GM19239 (cell line): ENCODE measurements around the gene POC1A.

ENCODE experiments used
- DNase-seq: peaks from one replicate; pipeline ENCODE4 v3.0.0; 2011; ENCODE audit warnings: low spot score; ENCODE audit not compliant: insufficient read length
- FAIRE-seq: peaks from 2 replicates; lab custom pipeline; 2011; peaks lifted over from hg19 to GRCh38; lab: Jason Lieb, UNC

The POC1A gene

GRCh38 chr3:52072020-52072419 lies 82.2 kb downstream of the POC1A start:
- FAIRE-seq: no peak
- no peak for DNase-seq

DNA sequence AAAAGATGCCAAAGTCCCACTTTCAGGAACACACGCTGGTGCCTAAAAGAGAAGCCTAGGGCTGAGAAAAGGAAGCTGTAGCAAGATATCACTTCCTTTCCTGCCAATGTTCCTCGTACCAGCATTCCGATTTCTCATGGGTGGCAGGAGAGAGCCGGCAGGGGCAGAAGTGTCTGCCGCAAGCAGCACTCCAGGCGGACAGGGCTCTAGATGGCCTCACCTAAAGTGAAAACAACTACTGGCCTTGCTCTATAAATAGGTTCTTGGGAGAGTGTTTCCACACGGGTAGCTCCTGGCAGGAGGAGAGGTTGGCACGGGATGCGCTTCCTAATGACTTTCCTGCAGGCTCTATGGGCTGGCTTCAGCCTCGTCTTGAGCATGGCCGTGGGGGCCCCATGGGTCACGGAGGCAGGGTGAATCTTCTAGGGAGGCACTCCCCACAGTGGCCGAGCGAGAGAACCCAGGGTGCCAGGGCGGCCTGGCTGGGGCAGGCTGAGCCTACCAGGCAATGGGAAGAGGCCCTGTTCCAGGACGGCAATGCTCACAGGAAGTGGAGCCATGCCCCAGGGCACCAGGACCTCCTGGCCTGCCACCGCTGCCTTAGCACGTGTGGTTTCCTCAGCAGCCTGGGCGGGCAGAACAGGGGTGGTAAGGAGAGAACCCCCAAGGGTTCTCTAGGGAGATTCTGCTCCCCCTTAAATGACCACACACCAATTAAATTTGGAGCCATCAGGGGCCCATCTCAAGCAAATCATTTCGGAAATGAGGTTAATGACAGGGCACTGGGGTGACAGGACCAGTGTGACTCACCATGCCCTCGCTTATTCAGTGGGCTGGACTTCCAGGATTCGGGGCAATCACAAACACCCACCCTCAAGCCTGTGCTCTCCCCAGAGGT lies 83.2 kb downstream of the POC1A start:
- DNase-seq (no peak), FAIRE-seq (no peak)

GRCh38 chr3:52069855-52070254 lies 84.4 kb downstream of the POC1A start:
- no peak for DNase-seq
- no peak for FAIRE-seq

DNA sequence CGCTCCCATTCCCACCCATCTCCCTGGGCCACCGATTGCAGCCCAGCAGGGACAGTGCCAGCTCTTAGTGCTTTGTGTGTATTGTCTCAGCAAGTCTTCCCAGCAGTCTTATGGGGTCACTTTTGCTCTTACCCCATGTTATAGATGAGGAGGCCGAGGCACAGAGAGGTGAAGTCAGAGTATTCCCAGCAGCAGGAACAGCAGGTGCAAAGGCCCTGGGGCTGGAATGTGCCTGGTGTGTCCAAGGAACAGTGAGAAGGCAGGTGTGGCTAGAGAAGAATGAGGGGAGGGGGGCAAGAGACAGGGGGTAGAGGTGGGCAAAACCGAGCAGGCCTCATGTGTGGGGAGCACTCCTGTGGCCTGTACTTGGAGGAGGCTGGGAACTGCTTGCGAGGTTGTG lies 85.1 kb downstream of the POC1A start:
- DNase-seq (no peak), FAIRE-seq (no peak)

GRCh38 chr3:52068730-52069129 lies 85.5 kb downstream of the POC1A start:
- FAIRE-seq: no peak
- DNase-seq: no peak

DNA sequence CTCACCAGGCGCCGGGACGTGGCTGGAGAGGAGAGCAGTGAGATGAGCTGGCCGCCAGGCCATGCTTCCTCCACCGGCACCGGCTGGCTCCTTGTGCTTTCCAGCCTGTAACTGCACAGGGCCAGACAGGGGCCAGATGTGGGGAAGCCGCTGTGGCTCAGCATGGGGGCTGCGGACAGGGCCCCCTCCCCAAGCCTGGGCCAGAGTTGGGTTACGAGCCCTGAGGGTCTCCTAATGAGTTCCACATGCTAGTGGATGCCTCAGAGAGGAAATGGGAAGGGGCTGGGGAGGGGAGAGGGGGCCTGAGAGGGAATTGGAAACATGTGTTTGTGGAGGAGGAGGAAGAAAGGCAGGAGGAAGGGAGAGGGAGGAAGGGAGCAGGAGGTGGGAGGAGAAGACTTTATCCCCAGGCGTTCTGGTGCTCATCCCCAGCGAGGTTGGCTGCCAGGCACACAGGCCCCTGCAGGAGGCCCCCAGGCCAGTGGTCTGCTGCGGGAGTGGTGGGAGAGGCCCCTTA lies 86.1 kb downstream of the POC1A start:
- no peak for FAIRE-seq

DNA sequence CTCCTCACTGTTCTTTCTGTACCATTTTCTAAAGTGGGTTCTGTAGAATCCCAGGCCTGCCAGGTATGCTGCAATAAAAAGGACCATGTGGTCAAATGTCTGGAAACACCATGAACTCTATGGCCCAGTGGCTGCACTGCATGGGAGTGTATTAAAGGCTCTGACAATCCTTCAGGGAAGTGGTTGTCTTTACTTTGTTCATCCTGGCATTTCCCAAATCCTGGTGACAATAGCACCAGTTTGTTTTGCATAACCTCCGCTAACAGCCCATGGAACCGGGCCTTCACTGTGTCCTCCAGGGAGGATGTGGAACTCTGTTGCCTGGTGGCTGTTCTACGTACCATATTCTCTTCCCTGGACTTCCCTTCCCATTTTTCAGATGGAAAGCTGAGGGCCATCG lies 86.7 kb downstream of the POC1A start:
- DNase-seq (no peak), FAIRE-seq (no peak)

More for the DNA sequence above, 86.1 kb downstream of the POC1A start:
- DNase-seq: no peak

DNA sequence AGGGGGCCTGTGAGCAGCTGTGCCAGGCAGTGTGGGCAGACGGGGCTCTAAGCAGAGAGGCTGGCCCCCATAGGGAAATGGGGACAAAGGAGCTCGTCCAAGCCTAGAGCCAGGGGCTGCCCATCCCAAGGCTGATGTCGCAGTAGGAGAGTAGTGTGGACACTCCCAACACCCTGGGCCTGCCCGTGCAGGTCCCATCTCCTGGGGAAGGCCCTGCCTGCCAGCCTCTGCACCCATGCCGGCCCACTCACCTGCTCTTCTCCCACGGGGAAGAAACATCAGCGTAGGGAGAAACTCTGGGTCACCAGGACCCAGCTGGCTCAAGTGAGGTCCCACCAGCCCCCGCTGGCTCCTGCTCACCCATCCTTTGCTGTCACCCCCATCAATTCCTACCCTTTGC lies 87.2 kb downstream of the POC1A start:
- FAIRE-seq: no peak
- no peak for DNase-seq

DNA sequence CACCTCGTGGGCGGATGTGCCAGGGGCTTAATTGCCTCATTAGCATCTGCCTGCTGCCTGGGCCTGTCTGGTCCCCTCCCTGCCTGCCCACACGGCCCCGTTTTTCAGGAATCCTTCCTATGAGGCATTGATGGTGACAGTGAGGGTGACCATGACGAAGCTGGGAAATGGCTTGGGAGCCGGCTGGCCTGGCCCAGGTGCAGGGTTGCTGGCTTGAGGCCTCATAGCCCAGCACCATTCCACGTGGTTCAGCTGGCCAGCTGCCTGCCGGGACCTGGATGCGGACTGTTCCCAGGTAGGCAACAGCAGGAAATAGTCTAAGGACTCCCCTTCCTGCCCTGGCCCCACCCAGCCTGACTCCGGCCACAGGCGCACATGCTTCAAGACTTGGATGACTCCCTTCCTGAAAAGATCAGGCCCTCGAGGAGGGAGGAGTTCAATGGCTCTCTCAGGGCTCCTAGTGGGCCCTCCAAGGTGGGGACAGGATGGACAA lies 88.9 kb downstream of the POC1A start:
- FAIRE-seq: no peak

DNA sequence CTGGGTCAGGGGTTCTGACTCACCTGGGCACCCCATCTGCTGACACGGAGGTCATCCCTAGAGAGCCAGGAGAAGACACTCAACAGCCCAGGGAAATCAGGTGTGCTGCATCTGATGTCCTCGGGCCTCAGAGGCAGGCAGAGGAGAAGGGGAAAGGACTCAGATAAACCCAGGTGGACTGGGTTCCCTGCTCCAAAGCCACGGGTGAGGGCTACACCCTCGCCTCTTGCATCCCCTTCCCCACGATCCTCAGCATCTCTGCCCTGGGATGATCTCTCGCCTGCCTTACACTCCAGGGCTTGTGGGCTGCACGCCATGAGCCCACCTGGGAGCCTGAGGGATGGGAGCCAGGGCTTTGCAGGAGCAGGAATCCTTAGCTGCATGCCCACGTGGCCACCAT lies 89.7 kb downstream of the POC1A start:
- FAIRE-seq (no peak), DNase-seq (no peak)

More for the DNA sequence above, 88.9 kb downstream of the POC1A start:
- DNase-seq: no peak

DNA sequence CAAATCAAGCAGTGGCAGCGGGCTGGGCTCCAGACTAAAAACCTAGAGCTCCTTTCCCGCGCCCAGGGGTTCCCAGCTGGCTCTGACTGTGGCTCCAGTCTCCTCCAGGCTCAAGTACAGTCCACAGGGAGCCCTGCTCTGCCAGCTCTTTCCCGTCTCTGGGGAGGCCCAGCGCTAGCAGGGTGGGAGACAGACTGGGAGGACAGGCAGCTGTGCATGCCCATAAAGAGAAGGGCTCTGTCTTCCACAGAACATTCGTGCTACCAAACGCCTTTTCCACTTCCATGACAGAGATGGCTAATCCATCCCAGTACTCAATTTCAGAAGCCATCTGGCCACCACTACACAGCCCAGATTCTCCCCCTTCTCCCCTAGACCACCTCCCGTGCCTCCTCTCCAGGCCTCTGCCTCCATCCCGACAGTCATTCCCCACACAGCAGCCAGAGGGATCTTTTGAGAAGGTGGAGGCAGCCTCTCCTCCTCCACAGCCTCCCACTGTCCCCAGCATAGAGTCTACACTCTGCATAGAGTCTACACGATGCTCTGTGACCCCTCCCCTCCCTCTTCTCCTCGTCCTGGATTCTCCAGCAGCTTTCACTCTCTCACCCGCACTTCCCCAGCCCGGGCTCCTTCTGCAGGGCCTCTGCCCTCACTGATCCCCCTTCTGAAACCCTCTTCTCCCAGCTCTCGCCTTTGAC lies 91.0 kb downstream of the POC1A start:
- DNase-seq: no peak
- no peak for FAIRE-seq

- FAIRE-seq: peak; percentile 85
- DNase-seq: peak; percentile 44
These were observed 91.7 kb downstream of the POC1A start for GRCh38 chr3:52062505-52062904.

DNA sequence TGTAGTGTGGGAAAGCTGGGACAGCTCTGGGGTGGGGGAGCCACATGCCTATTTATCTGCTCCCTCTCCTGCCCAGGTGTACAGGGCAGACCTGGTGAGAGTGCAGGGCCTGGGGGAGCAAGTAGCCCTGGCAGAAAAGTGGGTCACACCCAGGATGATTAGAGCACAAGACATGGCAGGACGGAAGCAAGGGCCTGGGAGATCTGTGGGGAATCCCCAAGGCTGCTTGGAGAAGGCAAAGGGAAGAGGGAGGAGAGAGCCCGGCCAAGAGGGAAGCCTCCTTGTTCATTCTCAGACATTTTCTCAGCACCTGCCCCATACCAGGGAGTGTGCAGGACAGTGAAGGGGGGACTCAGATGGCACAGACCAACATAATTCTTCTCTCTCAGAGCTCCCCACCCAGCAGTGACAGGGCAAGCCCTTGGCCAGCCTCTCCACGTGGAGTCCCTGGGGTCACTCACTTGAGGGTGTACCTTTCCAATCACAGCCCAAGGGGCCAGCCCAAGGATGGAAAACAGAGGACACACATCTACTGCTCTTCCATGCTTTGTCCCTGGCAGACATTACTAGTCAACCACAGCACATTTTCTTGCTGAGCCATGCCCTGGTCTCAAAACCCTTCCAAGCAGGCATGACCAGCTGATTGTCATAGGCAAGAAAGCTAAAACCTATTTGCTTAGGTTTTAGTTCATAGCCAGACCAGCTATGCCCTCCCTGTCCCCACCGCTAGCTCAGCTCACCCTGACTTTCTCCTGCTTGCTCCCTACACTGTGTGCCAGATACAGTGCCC lies 92.9 kb downstream of the POC1A start:
- no peak for FAIRE-seq

DNA sequence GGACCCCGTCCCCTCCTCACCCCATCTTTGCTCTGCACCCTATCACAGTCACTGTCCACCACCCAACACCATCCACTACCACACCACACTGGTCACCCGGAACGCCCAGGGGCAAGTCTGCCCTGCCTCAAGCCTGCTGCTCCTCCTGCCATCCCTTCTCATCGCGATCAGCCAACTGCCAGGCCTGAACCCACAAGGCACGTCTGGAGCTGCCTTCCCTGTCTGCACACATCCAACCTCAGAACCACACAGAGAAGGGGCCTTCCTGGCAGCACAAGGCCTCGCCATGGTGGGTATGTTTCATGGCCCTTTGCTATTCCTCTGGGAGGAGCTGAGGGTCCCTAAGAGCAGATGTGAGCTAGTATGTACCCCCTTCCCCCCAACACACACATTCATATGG lies 94.4 kb downstream of the POC1A start:
- DNase-seq (no peak), FAIRE-seq (no peak)

More for the DNA sequence above, 92.9 kb downstream of the POC1A start:
- DNase-seq: no peak

DNA sequence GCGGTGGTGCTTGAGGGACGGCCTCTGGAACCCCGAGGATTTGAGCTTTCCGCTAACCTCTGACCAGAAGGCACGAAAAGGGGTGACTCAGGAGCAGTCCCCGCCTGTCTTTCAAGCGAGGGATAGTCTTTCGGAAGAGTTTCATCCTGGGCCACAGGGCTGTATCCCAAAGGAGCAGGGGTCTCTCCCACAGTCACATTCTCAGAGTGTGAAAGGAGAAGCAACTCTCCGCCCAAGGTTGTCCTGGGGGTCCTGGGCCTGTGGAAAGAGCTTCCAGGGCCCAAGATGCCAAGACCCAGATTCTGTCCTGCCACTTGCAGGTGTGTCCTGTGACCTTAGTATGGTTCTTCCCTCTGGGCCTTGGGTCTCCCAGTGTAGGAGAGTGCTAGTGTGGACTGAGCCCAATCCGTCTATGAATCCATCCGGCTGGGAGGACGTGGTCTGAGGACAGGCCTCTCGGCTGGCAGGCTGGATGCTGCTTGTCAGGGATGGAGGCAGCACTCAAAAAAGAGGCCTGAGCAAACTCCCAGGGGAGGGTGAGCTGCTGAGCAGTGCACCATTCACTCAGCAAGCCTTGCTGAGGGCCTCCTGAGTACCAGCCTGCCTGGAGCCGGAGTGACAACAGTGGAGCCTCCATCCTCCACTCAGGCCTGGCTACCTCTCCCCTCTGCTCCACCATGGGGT lies 96.3 kb downstream of the POC1A start:
- FAIRE-seq (no peak), DNase-seq (no peak)

DNA sequence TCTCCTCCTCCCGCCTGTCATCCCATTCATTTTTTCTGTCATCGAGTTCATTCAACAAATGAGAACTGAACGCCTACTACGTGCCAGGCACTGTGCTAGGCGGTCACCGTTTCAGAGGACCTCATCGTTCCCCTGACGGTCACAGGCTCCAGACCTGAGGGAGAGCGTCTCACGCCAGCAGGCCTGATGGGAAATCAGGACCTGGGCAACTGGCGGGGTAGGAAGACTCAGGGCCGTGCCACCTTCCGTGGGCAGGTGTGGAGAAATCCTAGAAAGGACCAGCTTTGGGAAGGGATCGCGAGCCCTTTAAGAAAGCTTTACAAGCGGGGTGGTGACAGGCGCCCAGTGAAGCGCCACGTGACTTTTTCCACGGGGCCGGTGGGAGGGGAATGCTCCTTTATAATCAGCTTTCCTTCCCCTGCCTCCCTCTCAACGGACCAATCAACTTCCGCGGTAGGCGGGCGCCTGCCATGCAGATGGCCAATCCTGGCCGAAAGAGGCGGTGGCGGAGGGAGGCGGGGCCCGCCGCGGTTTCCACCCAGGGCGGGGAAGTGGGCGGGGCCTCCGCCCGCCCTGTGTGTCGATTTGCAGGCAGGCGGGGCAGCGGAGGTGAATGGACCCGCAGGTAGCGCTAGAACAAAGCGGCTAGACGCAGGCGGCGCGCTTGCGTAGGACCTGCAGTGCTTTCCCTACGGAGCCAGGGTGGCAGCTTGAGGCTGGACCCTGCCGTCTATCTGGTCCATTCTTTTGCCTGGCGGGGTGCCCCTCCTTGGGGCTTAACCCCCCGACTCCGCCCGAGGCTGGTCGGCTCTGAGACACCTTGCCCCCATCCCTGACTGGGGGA lies 97.0 kb downstream of the POC1A start:
- FAIRE-seq (peak; percentile 99), DNase-seq (peak; percentile 95)

GRCh38 chr3:52056521-52056967 lies 97.7 kb downstream of the POC1A start, which contains the start of gene DUSP7:
Gene DUSP7, minus strand, starts transcription at chr3:52056571. Its CDS starts 205 bp downstream, at chr3:52056366.
- peak; percentile 71 for DNase-seq
- no peak for FAIRE-seq

DNA sequence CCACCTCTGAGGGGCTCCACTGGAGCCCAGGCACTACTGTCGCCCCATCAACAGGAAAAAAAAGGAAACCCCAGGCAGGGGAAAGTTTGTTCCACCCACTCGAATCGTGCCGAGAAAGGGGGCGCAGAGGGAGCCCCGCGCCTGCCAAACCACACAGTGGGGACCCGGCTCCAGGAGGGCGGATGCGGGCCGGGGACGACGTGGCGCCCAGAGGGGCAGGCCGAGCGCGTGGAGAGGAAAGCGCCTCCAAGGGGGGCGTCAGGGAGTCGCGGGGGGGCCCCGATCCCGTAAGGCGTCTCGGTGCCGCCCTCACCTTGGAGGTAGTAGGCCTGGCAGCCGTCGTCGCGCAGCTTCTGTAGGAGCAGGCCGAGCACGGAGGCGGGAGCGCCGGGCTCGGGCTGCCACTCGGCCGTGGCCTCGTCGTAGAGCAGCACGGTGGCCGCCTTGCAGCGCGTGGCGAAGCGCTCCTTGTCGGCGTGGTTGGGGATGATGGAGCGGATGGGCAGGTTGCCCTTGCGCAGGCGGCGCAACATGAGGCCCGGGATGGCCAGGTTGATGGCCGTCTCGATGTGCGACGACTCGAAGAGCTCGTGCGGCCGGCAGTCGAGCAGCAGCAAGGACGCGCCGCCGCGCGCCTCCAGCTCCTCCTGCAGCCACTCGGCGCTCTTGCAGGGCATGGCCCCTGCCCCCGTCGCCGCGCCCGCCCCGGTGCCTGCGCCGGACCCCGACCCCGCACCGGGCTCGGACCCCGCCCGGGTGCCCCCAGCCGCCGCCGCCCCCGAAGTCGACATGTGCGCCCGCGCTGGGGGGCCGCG lies 98.5 kb downstream of the POC1A start:
- DNase-seq: peak; percentile 58
- FAIRE-seq: no peak
